NCI-H748 (cell line): ENCODE data around the gene RBKS.
A peak's percentile ranks its signal among the peaks of the same experiment; 100 is the strongest.

Experiments
- DNase-seq: peaks from one replicate; lab custom pipeline; 2025; ENCODE audit not compliant: unreplicated experiment; lab: John Stamatoyannopoulos, UW

RBKS gene

DNA sequence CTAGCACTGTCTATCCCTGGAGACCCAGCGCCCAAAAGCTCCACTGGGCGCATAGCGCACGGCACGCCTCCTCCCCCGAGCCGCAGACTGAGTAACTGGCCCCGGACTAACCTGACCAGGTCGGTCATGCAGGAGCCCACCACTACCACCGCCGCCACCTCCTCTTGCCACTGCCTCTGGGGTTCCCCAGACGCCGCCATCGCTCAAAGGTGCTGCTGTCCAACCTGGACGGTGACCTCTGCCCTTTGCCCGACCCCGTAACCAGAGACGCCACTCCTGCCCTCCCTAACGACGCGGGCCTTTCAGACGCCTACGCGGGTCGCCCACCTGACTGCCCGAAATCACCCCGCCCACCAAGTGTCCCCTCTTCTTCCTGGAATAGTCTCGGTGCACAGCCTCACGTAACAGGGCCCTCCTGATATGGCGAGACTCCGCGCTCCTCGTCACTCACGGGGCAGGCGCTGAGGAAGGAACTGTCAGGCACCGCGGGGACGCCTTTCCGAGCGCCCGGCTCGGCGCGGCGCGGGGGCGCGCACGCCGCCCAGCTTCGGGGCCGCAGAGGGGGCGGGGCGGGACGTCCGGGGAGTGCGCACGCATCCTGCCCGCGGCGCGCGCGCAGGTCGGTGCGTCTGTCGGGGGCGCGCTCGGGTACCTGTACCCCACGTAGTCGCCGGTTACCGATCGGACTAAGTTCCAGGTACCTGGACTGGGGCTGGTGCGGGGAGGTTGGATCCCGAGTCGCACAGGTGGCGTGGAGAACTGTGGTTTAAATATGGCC, at the start of gene RBKS, which contains the start of gene BABAM2:
Gene RBKS (minus strand): TSS at position 242 of the 778 bp plus-strand sequence. CDS start 42 bp downstream, at position 200.
Gene BABAM2 (plus strand): TSS at position 584 of the 778 bp plus-strand sequence. CDS start 3,828 bp downstream, outside the sequence.
- DNase-seq = peak; percentile 90

DNA sequence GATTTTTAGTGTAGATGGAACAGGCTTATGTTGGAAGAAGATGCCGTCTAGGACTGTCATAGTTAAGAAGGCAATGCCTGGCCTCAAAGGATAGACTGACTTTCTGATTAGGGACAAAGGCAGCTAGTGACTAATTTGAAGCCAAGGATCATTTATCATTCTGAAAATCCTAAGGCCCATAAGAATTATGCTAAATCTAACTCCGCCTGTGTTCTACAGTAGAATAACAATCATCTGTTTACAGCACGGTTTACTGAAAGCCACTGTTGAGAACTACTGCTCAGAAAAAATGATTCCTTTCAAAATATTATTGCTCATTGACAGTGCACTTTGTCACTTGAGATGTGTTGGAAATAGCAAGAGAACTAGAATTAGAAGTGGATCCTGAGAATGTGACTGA, 44.8 kb upstream of the RBKS start:
- DNase-seq = no peak

DNA sequence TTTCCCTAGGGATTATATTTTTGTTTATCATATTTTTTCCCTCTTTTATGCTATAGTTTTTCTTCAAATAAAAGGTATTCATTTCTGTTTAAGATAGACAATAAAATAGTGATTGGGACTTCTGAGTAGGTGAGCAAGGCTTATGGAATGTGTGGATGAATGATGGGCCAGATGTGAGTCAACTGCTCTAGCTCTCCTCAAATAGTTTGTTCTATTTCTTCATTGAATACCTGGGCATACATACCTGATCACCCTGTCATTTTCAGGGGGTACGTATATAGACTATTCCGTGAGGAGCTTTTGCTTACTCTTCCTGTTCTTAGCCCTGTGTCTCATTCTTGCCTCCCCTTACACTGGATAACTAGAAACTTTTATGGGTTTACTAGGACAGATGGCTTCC, 42.2 kb upstream of the RBKS start:
- DNase-seq = no peak

DNA sequence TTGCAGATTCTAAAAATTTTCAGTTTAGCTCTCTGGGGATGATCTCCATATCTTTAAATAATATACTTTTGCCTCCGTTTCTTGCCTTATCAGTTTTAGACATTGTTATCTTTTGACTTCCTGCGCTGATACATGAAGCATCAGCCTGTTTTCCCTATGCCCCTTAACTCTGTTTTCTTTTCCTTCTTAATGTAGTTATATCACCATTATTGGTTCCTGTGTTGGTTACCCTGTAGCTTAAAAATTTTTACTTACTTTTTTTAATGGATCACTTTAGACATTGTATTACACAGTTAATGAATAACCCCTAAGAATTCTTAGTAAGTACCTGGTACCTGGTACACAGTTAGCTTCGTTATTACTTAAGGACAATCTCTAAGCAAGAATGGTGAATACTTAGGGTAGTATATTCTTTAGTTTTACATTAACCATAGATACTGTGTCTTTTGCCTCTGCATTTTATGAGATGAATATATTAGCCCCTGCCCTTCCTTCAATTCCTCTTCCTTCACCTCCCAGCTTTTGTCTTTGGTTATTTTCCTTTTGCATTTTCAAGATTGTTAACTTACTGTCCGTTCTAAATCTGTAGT, 41.3 kb upstream of the RBKS start:
- DNase-seq = no peak

DNA sequence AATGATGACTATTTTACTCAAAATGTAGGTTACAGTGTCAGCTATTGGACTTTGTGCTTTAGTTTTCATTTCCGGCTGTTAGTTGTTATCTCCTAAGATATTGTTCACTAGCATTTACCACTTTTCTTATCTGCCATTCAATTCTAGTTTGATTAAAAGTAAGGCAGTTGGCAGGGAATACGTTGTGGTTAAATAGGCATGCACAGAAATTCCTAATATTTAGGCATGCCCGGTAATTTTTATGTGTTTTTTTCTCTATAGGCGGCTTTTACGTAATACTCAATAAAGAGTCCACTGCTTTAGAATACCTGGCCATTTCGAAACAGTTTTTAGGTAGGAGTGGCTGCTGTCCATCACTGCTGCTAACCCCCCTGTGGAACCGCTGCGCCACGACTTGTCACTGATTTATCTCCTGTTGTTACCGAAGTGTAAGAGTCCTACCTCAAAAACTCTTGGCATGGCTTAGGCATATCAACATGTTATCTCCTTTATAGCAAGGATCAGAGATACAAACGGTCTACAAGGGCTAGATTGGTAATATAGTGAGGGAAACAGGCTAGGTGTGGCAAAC, 39.8 kb upstream of the RBKS start:
- DNase-seq = no peak

DNA sequence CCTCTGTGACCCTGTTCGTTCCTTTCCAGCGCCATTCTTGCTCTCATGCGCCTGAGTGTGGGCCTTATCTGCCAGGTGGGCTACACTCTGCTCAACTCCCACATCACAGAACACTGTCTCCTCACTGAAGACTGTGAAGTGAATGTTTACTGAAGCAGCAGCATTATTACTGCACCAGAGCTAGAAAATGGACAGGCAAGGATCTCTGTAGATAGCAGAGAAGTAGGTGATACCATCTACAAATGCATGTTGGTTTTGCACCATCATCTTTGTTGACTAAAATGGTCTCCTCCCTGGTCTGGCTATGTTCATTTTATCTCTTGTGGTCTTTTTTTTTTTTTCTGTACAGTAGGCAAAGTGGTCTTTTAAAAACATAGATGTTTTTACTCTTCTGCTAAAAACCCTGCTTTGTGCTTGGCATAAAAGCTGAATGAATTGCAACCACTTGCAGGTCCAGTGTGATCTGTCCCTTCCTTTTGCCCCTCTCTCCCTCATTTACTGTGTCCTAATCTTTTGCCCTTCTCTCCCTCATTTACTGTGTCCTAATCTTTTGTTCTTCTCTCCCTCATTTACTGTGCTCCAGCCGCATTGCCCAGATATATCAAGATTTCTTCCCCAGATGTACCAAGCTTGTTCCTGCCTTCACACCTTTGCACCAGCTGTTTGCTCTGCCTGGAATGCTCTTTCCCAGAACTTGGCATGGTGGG, 35.7 kb upstream of the RBKS start:
- DNase-seq = no peak

DNA sequence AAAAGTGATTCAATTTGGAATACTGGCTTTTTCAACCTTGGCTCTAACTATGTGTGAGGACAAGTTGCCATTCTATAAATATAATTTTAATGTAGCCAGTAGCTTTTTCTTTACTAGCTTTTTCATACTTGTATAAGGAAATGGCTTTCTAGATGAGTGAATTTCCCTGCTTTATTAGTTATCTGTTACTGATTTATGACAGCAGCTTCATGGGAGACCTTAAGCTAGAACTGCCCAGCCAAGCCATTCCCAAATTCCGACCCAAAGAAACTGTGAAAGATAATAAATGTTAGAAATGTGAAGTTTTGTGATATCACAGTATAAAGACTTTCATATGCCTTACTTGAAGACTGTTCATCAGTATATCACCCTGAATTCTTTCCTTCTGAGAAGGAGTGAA, 32.7 kb upstream of the RBKS start:
- DNase-seq = no peak

DNA sequence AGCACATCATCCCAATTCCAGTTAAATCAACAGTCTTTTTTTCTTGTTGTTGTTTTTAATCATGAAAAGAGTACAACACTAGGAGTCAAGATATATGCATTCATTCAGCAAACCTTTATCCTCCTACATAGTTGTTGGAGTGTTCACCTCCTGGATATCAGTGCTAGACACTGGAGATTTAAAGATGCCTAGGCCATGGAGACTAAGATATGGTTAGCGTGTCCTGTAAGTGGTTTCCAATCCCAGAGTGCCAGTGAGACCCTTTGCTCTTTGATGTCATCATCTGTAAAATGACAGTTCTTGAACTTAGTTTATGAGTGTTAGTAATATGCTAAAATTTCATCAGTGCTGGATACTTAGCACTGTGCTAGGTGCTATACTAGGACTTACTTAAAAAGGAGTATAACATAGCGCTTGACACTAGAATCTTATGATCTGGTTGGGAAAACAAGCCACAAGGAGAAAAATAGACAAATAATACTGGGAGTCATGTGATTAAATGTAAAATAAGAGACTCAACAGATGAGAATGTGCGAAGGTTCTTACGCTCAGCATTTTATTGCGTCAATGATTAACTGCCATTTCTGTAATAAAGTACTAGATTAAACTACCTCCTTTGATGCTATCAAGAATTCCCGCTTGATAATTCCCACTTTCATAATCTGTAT, 31.8 kb upstream of the RBKS start:
- no peak for DNase-seq

DNA sequence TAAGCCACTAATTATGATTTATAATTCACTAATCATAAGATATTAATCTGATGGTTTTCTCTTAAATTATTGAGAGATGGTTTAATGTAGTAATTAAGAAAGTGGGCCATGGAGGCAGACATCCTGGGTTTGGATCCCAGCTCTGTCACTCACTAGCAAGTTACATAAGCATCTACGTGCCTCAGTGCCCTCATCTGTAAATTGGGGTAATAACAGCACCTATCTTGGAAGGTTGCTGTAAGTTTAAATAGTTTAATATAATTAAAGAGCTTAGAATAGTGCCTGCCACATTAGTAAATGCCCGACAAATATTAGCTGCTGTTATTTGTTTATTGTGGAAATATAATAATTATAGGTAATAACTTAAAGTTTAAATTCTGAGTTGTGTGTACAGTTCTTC, 31.2 kb upstream of the RBKS start:
- DNase-seq = no peak

DNA sequence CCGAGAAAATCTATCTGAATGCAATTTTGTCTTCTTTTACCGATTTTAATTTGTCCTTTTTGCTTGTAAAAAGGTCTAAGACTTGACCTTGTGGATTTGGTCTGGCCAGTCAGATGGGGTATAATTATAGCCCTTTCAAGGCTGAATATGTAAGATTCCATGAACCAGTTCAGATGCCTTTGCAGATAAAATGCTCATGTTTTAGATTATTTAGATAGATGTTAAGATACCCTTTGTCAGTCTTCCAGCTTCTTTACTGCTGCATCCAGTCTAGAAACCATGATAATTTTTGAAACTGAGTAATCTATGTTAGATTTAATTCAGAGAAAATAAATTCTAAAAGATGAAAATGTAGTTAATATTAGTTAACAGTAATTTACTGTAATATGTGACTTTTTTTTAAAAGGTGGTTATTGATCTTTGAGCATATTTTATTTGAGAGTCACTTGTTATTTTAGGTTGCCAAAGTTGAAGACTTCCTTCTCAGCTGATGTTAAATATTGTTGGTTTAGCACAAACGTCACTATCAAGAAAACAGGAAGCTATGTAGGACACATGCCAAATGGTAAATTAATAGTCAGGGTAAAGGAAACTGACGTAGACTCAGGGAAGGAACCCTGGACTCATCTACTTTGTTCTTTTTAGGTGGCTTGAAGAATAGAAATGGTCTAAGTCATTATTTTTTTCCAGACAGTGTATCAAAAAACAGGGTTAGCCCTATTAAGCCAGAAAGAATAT, 30.1 kb upstream of the RBKS start:
- DNase-seq = no peak

DNA sequence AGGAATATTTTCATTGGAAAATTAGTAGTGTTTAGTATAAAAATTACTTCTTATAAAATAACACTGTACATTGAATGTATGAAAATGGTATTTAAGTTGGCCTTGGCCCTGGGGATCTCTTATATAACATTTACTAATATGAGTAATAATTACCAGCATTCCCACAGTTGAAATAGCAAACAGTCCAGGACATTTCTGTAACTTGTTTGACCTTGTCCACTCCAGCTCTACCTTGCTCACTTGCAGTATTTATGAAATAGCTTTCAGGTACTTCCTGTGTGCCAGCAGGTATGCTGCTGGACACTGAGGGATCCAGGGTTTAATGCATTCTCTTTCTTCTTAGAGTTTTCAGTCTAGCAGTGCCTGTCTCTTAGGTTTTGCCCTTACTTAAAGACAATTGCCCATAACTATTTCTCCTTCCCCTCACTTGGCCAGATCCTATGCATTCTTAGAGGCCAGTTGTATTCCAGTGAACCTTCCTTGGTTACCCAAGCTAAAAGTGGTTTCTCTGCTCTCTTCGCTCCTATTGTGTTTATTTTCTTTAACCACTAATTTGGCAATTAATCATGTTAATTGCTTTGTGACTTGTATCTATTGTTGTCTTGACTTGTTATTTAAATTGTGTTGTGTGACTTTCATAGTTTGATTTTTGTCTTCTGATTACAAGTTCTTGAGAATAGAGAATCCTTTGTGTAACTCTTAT, 26.3 kb upstream of the RBKS start:
- DNase-seq = no peak

DNA sequence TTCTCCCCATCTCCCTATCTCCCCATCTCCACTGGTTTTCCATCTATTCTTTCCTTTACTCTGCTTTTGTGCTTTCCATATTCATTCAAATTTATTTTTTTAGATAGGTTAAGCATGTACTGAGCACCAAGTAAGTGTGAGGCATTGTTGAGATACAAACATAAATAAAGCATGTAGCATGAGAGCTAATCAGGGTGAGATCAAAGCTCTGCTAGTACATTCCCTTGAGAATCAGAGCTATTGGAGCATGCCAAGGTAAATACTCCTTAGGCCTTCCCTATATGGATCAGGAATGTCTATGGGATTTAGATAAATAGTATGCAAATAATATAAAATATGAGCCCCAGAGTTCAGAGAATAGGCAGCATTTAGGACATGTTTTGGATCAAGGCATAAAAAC, 25.7 kb upstream of the RBKS start:
- DNase-seq = no peak

DNA sequence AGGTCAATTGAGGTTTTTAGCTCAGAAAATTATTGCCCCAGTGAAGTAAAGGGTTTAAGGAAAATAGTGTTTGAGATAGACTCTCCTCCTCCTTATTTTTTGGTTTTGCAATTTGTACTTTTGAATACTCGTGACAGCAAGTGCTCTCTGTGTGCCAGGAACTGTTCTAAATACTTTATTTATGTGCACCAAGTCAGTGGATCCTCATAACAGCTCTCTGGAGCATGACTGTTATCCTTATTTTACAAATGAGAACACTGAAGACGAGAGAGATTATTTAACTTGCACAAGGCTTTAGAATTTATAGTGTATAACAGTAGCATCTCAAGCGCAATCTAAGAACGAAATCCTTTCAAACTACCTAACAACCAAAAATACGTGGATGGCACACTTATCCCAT, 25.0 kb upstream of the RBKS start:
- no peak for DNase-seq

DNA sequence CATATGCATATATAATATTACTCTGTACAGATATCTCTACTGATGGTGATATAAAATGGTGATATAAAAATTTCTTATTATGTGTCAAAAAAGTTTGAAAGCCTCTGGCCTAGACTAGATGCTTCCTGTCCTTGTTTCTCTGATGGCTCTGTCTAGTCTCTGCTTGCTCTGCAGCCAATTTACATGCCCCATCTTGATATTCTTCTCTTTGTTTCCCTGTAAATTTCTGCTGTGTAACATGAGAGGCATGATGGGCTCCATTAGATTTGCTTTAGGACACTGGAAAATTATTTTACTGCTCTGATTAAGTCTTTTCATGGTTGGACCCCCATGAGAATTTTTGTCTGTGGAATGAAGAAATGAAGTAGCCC, 24.6 kb upstream of the RBKS start:
- no peak for DNase-seq

DNA sequence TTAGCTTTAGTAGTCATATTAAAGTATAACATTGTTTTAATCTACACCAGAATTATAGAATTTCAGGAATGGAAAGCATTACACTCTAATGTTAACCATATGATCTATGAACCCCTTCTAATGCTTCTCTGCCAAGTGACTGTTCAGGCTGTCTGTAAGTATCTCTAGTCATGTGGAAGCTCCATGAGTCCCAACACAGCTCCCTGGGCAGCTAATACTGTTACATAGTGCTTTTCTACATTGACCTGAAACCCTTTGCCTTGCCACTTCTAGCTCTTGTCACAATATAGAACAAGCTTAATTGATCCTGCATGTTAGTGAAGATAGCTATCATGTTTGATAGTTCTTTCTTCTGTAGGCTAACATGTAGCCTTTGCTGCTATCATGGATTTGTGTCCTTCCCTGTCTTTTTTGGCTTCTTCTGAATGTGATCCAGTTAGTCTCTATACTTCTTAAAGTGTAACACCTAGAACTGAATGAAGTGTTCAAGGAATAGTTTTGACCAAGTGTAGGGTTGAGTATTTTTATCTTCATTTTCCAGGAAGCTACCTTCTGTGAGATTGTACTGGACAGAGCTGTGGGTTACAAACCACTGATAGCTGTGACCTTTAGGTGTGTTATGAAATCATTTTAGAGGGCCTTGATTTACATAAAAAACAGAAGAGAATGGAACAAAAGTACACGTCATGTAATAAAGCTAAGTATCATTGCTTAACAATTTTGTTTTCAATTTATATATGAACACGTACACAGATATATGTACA, 24.0 kb upstream of the RBKS start:
- no peak for DNase-seq

DNA sequence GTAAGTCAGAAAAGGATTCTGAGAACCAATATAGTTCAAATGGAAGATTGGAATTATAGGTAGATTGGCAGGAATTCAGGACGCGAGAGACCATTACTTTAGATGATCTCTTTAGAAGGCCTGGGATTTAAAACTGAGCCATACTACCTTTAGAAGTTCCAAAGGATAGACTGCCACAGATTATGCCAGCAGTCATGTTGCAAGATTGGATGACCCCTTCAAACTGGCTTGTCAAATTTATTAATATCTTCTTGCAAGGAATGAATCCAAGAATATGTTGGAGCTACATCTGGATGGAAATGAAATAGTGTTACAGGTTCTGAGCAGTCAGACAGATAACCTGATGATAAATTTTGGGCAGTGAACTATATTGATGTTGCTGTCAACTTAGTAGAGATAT, 22.3 kb upstream of the RBKS start:
- DNase-seq = no peak

DNA sequence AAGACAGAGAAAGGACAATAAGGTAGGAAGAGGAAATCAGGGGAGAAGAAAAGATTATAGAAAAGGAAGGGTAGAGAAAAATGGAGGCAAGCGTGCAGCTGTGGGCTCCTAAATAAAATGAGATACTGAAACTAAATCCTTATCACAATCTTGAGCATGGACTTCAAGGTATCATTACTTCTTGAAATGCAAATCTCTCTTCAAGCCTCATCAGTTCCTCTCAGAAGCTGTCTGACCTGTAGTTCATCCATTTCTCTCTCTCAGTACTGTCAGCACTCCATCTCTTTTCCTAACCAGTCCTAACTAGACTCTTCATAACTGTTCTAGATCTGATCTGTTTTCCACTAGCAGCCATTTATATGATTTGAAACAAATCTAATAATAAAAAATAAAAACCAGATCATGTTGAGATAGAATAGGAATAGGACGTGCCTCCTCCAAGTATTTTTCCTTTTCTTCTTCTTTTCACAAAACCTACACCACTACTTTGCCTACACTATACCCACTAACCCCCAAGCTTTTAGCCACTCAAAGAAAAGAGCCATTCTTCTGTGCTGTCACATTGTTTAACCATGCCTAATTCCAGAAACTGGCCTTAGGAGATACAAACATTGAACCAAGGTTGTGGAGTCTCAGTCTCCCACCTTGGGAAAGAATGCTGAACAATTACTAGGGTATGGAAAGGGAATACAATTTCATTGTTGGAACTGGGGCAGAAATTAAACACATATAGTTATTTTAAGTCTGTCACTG, 21.4 kb upstream of the RBKS start:
- no peak for DNase-seq

DNA sequence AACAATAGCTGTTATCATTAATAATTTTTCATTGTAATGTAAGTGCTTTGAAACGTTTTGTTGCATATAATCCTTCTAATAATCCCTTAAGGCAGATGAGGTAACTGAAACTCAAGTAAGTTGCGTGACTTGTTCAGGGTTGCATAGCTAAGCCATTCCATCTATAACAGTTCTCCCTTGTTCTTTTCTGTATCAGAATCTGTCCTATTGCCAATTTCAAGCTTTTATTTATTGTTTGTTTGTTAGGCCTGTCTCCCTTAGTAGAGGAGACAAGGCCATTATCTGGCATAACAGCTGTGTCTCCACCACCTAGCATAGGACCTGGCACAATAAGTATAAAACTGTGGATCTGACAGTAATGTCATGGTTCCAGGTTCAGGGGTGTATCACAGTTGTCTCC, 19.7 kb upstream of the RBKS start:
- DNase-seq = no peak

DNA sequence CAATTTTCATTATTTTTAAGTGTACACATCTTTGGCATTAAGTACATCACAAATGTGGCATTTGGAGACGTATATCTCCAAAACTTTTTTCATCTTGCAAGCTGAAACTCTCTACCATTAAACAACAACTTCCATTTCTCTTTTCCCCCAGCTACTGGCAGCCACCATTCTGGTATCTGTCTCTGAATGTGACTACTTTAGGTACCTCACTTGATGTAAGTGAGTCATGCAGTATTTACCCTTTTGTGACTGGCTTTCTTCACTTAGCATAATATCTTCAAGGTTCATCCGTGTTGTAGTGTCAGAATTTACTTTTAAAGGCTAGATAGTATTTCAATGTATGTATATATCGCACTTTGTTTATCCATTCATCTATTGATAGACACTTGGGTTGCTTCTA, 17.4 kb upstream of the RBKS start:
- no peak for DNase-seq
